Hepatocyte (in vitro differentiated cells): Measurements from ENCODE around the gene EEF1G.

Experiments
- EZH2 ChIP-seq: fragments of 200-600 bp; sonication (generic); IDR thresholded peaks from 2 replicates; pipeline ENCODE4 v1.6.1; 2016; ENCODE audit warnings: antibody characterized with exemption, mild to moderate bottlenecking, borderline replicate concordance
- TF ChIP-seq, protein P1 (sequence below): fragments of 200-600 bp; sonication (generic); IDR thresholded peaks from 2 replicates; pipeline ENCODE4 v1.5.1; 2016; ENCODE audit warnings: antibody characterized with exemption, mild to moderate bottlenecking; ENCODE audit not compliant: poor library complexity

DNA sequence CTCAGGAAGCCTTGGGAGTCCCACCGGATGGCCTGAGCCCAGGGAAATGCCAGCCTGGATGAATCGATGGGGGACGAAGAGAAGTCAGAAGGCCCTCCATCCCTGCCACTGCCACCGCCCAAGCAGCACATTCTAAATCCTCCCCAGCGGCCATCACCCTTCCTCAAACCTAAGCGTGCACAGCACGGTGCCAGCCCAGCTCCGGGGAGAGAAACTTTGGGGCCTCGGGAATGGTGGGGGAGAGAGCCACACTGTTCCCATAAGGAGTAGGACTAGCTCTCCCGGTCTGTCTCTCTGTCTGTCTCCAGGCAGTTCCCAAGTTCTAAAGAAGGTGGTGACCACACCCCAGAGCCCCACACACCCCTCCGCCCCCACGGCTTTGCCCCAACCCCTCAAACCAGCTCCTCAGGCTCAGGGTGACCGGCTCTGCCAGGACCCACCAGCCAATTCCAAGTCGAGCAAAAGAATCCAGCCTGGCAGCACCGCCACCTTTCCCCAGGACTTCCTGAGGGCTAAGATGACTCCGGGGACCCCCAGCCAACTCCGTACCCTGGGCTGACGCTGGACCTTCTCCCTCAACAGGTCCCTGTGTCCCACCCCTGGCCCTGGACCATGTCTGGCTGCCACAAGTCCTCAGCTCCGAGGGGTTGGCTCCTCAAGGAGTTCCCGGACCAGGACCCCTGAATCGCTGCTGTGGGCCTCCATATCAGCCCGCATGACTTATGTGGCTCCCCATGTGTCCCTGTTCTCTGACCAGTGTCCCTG, 29.8 kb downstream of the EEF1G start:
- TF ChIP-seq, protein P1, sequence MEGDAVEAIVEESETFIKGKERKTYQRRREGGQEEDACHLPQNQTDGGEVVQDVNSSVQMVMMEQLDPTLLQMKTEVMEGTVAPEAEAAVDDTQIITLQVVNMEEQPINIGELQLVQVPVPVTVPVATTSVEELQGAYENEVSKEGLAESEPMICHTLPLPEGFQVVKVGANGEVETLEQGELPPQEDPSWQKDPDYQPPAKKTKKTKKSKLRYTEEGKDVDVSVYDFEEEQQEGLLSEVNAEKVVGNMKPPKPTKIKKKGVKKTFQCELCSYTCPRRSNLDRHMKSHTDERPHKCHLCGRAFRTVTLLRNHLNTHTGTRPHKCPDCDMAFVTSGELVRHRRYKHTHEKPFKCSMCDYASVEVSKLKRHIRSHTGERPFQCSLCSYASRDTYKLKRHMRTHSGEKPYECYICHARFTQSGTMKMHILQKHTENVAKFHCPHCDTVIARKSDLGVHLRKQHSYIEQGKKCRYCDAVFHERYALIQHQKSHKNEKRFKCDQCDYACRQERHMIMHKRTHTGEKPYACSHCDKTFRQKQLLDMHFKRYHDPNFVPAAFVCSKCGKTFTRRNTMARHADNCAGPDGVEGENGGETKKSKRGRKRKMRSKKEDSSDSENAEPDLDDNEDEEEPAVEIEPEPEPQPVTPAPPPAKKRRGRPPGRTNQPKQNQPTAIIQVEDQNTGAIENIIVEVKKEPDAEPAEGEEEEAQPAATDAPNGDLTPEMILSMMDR, result no peak
- TF ChIP-seq EZH2, result no peak
